Measurements from ENCODE around the gene RAB43.

DNA sequence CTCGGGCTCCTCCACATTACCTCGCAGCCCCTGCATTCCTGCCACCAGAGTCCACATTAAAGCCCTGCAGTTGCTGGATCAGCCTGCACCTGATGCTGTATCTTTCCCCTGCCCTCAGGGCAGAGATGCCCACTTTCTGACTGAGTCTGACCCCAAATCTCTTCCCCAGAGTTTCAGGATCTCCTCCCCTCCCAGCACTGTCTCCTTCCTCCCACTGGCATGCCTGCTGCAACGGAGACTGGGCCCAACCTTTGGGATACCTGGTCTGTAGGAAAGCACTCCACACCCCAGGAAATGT is 81.6 kb downstream of the RAB43 start:
- TF ChIP-seq, protein P1, sequence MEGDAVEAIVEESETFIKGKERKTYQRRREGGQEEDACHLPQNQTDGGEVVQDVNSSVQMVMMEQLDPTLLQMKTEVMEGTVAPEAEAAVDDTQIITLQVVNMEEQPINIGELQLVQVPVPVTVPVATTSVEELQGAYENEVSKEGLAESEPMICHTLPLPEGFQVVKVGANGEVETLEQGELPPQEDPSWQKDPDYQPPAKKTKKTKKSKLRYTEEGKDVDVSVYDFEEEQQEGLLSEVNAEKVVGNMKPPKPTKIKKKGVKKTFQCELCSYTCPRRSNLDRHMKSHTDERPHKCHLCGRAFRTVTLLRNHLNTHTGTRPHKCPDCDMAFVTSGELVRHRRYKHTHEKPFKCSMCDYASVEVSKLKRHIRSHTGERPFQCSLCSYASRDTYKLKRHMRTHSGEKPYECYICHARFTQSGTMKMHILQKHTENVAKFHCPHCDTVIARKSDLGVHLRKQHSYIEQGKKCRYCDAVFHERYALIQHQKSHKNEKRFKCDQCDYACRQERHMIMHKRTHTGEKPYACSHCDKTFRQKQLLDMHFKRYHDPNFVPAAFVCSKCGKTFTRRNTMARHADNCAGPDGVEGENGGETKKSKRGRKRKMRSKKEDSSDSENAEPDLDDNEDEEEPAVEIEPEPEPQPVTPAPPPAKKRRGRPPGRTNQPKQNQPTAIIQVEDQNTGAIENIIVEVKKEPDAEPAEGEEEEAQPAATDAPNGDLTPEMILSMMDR (IDR thresholded peaks at IDR 0.05): no peak
- no peak for TF ChIP-seq EZH2 (IDR thresholded peaks at IDR 0.05)
